ENCODE measurements around the gene LSP1.

- TF ChIP-seq, protein P1, sequence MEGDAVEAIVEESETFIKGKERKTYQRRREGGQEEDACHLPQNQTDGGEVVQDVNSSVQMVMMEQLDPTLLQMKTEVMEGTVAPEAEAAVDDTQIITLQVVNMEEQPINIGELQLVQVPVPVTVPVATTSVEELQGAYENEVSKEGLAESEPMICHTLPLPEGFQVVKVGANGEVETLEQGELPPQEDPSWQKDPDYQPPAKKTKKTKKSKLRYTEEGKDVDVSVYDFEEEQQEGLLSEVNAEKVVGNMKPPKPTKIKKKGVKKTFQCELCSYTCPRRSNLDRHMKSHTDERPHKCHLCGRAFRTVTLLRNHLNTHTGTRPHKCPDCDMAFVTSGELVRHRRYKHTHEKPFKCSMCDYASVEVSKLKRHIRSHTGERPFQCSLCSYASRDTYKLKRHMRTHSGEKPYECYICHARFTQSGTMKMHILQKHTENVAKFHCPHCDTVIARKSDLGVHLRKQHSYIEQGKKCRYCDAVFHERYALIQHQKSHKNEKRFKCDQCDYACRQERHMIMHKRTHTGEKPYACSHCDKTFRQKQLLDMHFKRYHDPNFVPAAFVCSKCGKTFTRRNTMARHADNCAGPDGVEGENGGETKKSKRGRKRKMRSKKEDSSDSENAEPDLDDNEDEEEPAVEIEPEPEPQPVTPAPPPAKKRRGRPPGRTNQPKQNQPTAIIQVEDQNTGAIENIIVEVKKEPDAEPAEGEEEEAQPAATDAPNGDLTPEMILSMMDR (IDR thresholded peaks at IDR 0.05; ENCODE audit: low read depth, low read length), result no peak
- TF ChIP-seq POLR2A (IDR thresholded peaks at IDR 0.05; ENCODE audit: extremely low read depth, insufficient read length) (no peak), MAX (IDR thresholded peaks at IDR 0.05; ENCODE audit: low read depth, low read length) (no peak)
Observed at GRCh38 chr11:1883346-1884302, 30.7 kb downstream of the LSP1 start.

Data from NB4 (cell line).